Hematopoietic multipotent progenitor cell treated with erythropoietin and hydrocortisone succinate and interleukin-3 and kit ligand, for 17 days (in vitro differentiated cells): ENCODE measurements around the gene TAF6L.
"Not testable (repeated sequence)": the region's sequence is repeated elsewhere in the genome, so short reads cannot be mapped to it uniquely, and the experiment has no call there.

Experiments
- DNase-seq: peaks from one replicate; pipeline ENCODE4 v3.0.0-alpha.2; 2015; ENCODE audit warnings: low spot score

The TAF6L gene

GRCh38 chr11:62771144-62772021, at the start of gene TAF6L:
TSS of gene TAF6L (plus strand) at chr11:62771396. CDS start at chr11:62775784, 4,388 bp downstream.
- peak; percentile 95 for DNase-seq

GRCh38 chr11:62721994-62722393, 49.2 kb upstream of the TAF6L start:
- DNase-seq: peak; percentile 4

- DNase-seq: peak; percentile 2
Measured at GRCh38 chr11:62724171-62724570, 47.0 kb upstream of the TAF6L start.

GRCh38 chr11:62725646-62726045, 45.5 kb upstream of the TAF6L start:
- peak; percentile 25 for DNase-seq

GRCh38 chr11:62726156-62726914, 44.9 kb upstream of the TAF6L start:
- DNase-seq: no peak

- DNase-seq: no peak
Measured at GRCh38 chr11:62726915-62727164, 44.4 kb upstream of the TAF6L start.

- peak; percentile 99 for DNase-seq
Measured at GRCh38 chr11:62727165-62727871, 43.9 kb upstream of the TAF6L start, which contains the start of gene HNRNPUL2. TSS of gene HNRNPUL2 (minus strand) at chr11:62727457. CDS start at chr11:62727156, 301 bp downstream.

GRCh38 chr11:62727872-62728170, 43.4 kb upstream of the TAF6L start:
- DNase-seq: peak; percentile 98

GRCh38 chr11:62728171-62728988, 42.8 kb upstream of the TAF6L start, which contains the start of gene TTC9C:
TSS of gene TTC9C (plus strand) at chr11:62728486. CDS start at chr11:62728849, 363 bp downstream.
- DNase-seq: peak; percentile 88

GRCh38 chr11:62730076-62730475, 41.1 kb upstream of the TAF6L start:
- DNase-seq: not testable (repeated sequence)

- DNase-seq: peak; percentile 56
Measured at GRCh38 chr11:62732830-62733229, 38.4 kb upstream of the TAF6L start.

- DNase-seq: no peak
Measured at GRCh38 chr11:62737196-62737595, 34.0 kb upstream of the TAF6L start.

GRCh38 chr11:62747475-62748160, 23.6 kb upstream of the TAF6L start:
- DNase-seq: no peak

GRCh38 chr11:62749931-62750330, 21.3 kb upstream of the TAF6L start:
- not testable (repeated sequence) for DNase-seq

GRCh38 chr11:62752177-62752785, 18.9 kb upstream of the TAF6L start:
- DNase-seq: peak; percentile 4

- DNase-seq: peak; percentile 4
Measured at GRCh38 chr11:62752994-62753735, 18.0 kb upstream of the TAF6L start.

- peak; percentile 99 for DNase-seq
Measured at GRCh38 chr11:62753736-62754603, 17.2 kb upstream of the TAF6L start, which contains the start of gene ZBTB3. TSS of gene ZBTB3 (minus strand) at chr11:62754160. CDS start at chr11:62753664, 496 bp downstream.

- peak; percentile 3 for DNase-seq
Measured at GRCh38 chr11:62755086-62755615, 16.0 kb upstream of the TAF6L start.
